Pancreas (tissue), 10 donors: ENCODE results near the gene SPDYE4. TPM values are rescaled to one million over a fixed set of nuclear protein-coding genes. Genes with fewer than 3 reads are reported as not detected.

Source experiments
- ATAC-seq, 4 donors: fragments of 200-7000 bp; cut with Tn5 transposase; one replicate each; pipeline versions ENCODE4 v1.8.0 to v1.9.1; 2020; ENCODE audit warnings: mild to moderate bottlenecking in 4 of 4, moderate library complexity in 4 of 4
- DNase-seq, 6 donors: peaks; one replicate each; pipeline ENCODE4 v3.0.0-alpha.2; 2020
- FAIRE-seq: peaks from 2 replicates; lab custom pipeline; 2012; peaks lifted over from hg19 to GRCh38; lab: Jason Lieb, UNC
- H3K27ac ChIP-seq, 4 donors: fragments of 200-600 bp; sonication (generic); 1 replicate in 3 of 4; 2 replicates in 1 of 4; pipeline versions ENCODE4 v1.5.0 to v1.8.0; 2020
- H3K27me3 ChIP-seq, 4 donors: fragments of 200-600 bp; one replicate each; pipeline ENCODE4 v1.8.0; 2021
- H3K36me3 ChIP-seq, 3 donors: fragments of 200-600 bp; sonication (generic) in 1 of 3; one replicate each; pipeline versions ENCODE4 v1.5.0 to v1.8.0; 2020 to 2021
- H3K4me1 ChIP-seq, 3 donors: fragments of 200-600 bp; one replicate each; pipeline ENCODE4 v1.8.0; 2021
- H3K4me3 ChIP-seq, 4 donors: fragments of 200-600 bp; sonication (generic) in 2 of 4; one replicate each; pipeline versions ENCODE4 v1.5.0 to v1.8.0; 2020 to 2021
- H3K9me3 ChIP-seq, 4 donors: fragments of 200-600 bp; one replicate each; pipeline ENCODE4 v1.8.0; 2021
- CTCF ChIP-seq, 4 donors: fragments of 200-600 bp; sonication (generic) in 3 of 4; IDR thresholded peaks; one replicate each; pipeline versions ENCODE4 v1.5.0 to v1.8.0; 2021; ENCODE audit warnings: antibody characterized with exemption in 4 of 4
- WGBS, 2 donors: extraction: QIAGEN DNeasy Blood & Tissue Kit; methylation state at CpG; one replicate each; pipeline ENCODE4 v1.1.7; 2013; 5-methylcytosine and 5-hydroxymethylcytosine counted together
- intact Hi-C, 3 donors: fragments of 100-400 bp; cut with DNase I; formaldehyde crosslinking; loops; one replicate each; pipeline versions ENCODE4 v1.11.1 to v1.14.2; 2022
- polyA plus RNA-seq, 2 donors: library from polyadenylated mRNA; stranded (reverse); fragments of 200-250 nt; gene quantifications; one replicate each; pipeline ENCODE4 v1.2.3, GENCODE V29; 2013
- total RNA-seq, 6 donors: library from RNA; stranded (reverse); fragmentation: NEBNext Ultra II Directional in 4 of 6; extraction: Animal tissue kit (Norgen Biotek cat#: 25700) in 4 of 6; gene quantifications; one replicate each; pipeline versions ENCODE4 v1.2.1 to v1.2.4, GENCODE V29; 2021 to 2023
- donor health status: healthy with polysubstance abuse.
- donor health status: DM: no; HTN: no; CAD: no; lungs with moderate emphysema.
- donor health status: DM: no; HTN: no; CAD: no.
- donor health status: control.
- donor health status: control.
- donor health status: Bipolar disorder and iron deficiency.
- donor health status: DM: yes; HTN: yes; CAD: no.
- donor health status: DM: no; HTN: no; CAD: no.
- donor health status: DM: no; HTN: no; CAD: no.
- donor health status: DM: yes; HTN: yes; CAD: no.

Gene SPDYE4
- total and polyA plus RNA-seq, 8 donors = 0.28 TPM; not detected in 7

- no peaks in the 10 kb centered on the region for H3K9me3 ChIP-seq
- intact Hi-C loops = no loop called here
- H3K4me3 ChIP-seq = no peak overlapping the region
- ATAC-seq (no peak), FAIRE-seq (no peak), DNase-seq (no peak)
- H3K36me3 ChIP-seq = no peaks in the 10 kb centered on the region
- H3K27me3 ChIP-seq = no peaks in the 10 kb centered on the region
- no peak for TF ChIP-seq CTCF (IDR thresholded peaks at IDR 0.05)
- no peak overlapping the region for H3K27ac ChIP-seq
- no peaks in the 10 kb centered on the region for H3K4me1 ChIP-seq
- 83 to 87% methylated on average over 5 of the region's 5 CpGs for WGBS, 2 donors
These were observed 47.5 kb downstream of the SPDYE4 start for GRCh38 chr17:8710813-8711212.

GRCh38 chr17:8709006-8709405 is 49.3 kb downstream of the SPDYE4 start:
- H3K4me1 ChIP-seq = no peaks in the 10 kb centered on the region
- FAIRE-seq (no peak), DNase-seq (no peak), ATAC-seq (no peak)
- no peaks in the 10 kb centered on the region for H3K36me3 ChIP-seq
- no peaks in the 10 kb centered on the region for H3K27me3 ChIP-seq
- intact Hi-C loops = no loop called here
- H3K4me3 ChIP-seq = no peak overlapping the region
- no peak overlapping the region for H3K27ac ChIP-seq
- TF ChIP-seq CTCF (IDR thresholded peaks at IDR 0.05) = no peak
- 21 to 48% methylated on average over 1 of the region's 1 CpG for WGBS, 2 donors
- no peaks in the 10 kb centered on the region for H3K9me3 ChIP-seq

GRCh38 chr17:8708025-8708461 is 50.3 kb downstream of the SPDYE4 start:
- no peak for TF ChIP-seq CTCF (IDR thresholded peaks at IDR 0.05)
- Histone ChIP-seq H3K4me1 (no peaks in the 10 kb centered on the region), H3K27me3 (no peaks in the 10 kb centered on the region), H3K27ac (no peak overlapping the region), H3K36me3 (no peaks in the 10 kb centered on the region), H3K9me3 (no peaks in the 10 kb centered on the region), H3K4me3 (no peak overlapping the region)
- WGBS, 2 donors = 56 to 67% methylated on average over 5 of the region's 5 CpGs
- DNase-seq (no peak), FAIRE-seq (no peak), ATAC-seq (no peak)
- intact Hi-C loops = no loop called here

GRCh38 chr17:8707332-8708024 is 50.9 kb downstream of the SPDYE4 start:
- Histone ChIP-seq H3K27me3 (no peaks in the 10 kb centered on the region), H3K4me1 (no peaks in the 10 kb centered on the region), H3K36me3 (no peaks in the 10 kb centered on the region), H3K4me3 (no peak overlapping the region), H3K9me3 (no peaks in the 10 kb centered on the region), H3K27ac (no peak overlapping the region)
- no peak for FAIRE-seq
- no peak for ATAC-seq
- no peak for TF ChIP-seq CTCF (IDR thresholded peaks at IDR 0.05)
- DNase-seq = no peak
- intact Hi-C loops = no loop called here
- 59 to 69% methylated on average over 11 of the region's 11 CpGs for WGBS, 2 donors

- H3K4me1 ChIP-seq = no peaks in the 10 kb centered on the region
- no peak for TF ChIP-seq CTCF (IDR thresholded peaks at IDR 0.05)
- H3K36me3 ChIP-seq = no peaks in the 10 kb centered on the region
- no peak overlapping the region for H3K27ac ChIP-seq
- ATAC-seq (no peak), FAIRE-seq (no peak), DNase-seq (no peak)
- intact Hi-C loops = no loop called here
- WGBS, 2 donors = 62 to 78% methylated on average over 5 of the region's 5 CpGs
- no peaks in the 10 kb centered on the region for H3K27me3 ChIP-seq
- H3K4me3 ChIP-seq = no peak overlapping the region
- no peaks in the 10 kb centered on the region for H3K9me3 ChIP-seq
These were observed 51.9 kb downstream of the SPDYE4 start for GRCh38 chr17:8706431-8706830.
